Fibroblast of villous mesenchyme (primary cell): ENCODE measurements around the gene LMO3. TPM values are rescaled to one million over a fixed set of nuclear protein-coding genes. Genes with fewer than 3 reads are reported as not detected.

Experiments used
- DNase-seq: peaks from one replicate; pipeline ENCODE4 v3.0.0-alpha.2; 2010; ENCODE audit warnings: low read depth
- H3K4me3 ChIP-seq: 2 replicates; pipeline ENCODE4 v1.5.1; 2011; ENCODE audit warnings: low read depth, mild to moderate bottlenecking, low read length
- total RNA-seq: library from RNA; depleted of rRNA; stranded (reverse); fragments of >200 nt; gene quantifications from 2 replicates; pipeline ENCODE4 v1.2.3, GENCODE V29; 2012
- TF ChIP-seq, protein P1 (sequence below): IDR thresholded peaks from 2 replicates; pipeline ENCODE4 v1.5.1; 2012; ENCODE audit warnings: low read depth, mild to moderate bottlenecking, low read length; ENCODE audit not compliant: insufficient read depth

Gene LMO3
- total RNA-seq, 1 donor: 0.43 TPM

DNA sequence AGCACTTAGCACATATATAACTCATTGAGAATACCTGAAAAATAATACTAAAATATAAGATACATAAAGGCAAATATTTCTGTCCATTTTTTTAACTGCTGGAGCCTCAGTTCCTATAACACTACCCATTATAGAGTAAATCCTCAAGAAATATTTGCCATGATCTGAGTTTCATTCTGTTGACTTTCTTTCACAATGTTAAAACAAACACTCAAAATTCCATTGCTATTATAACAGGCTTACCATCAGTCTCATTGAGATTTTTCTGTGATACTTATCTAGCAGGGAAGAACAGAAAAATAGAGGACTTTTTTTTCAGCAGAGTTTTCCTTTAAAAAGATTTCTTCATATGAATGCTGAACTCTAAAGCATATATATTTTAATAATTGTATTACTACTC lies 24.5 kb downstream of the LMO3 start:
- DNase-seq: no peak
- TF ChIP-seq, protein P1, sequence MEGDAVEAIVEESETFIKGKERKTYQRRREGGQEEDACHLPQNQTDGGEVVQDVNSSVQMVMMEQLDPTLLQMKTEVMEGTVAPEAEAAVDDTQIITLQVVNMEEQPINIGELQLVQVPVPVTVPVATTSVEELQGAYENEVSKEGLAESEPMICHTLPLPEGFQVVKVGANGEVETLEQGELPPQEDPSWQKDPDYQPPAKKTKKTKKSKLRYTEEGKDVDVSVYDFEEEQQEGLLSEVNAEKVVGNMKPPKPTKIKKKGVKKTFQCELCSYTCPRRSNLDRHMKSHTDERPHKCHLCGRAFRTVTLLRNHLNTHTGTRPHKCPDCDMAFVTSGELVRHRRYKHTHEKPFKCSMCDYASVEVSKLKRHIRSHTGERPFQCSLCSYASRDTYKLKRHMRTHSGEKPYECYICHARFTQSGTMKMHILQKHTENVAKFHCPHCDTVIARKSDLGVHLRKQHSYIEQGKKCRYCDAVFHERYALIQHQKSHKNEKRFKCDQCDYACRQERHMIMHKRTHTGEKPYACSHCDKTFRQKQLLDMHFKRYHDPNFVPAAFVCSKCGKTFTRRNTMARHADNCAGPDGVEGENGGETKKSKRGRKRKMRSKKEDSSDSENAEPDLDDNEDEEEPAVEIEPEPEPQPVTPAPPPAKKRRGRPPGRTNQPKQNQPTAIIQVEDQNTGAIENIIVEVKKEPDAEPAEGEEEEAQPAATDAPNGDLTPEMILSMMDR: no peak
- no peak overlapping the region for H3K4me3 ChIP-seq

DNA sequence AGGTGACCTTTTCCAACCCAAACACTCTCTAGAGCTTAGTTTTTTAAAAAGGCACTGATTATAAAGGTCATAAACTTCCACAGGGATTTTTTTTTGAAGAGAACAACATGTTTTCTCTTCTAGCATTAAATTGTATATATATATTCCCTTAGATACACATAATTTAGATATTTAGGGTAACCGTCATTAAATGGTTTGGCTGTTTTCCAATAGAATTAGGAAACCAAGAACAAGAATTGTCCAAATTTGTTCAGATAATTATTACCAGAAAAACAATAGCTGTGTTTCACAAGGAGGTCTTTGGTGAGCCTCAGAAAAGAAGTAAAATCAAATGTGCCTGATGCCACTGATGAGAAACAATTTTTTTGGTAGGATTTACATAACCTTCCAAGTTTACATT lies 26.9 kb downstream of the LMO3 start:
- H3K4me3 ChIP-seq: no peak overlapping the region
- no peak for DNase-seq
- TF ChIP-seq, protein P1: no peak

DNA sequence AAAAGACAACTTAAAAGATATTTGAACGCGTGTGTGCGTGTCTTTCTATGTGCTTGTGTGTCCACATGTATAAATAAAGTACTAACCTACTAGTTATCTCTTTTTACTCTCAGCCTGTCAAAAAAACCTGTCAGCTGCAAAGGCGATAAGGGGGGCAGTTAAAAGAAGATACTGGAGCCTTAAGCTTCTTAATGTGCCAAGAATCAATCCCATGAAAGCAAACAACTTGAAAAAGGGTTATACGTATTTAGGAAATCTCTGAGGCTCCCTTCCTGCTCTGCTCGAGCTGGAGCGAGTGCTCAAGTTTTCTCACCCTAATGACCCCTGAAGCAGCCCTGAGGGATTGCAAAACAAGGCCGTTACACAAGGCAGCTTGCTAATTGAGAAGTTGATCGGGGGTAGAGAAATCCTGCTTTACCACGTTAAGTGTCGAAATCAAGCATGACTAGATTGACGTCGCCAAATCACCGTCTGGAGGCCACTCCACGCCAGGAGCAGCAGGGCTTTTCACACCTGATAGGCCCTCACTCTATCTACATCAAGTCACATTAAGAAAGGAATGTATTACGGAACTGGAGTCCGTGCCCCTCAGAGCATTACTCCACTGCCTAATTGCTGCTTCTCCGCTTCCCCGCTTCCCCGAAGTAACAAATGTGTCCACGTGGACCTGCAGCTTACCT lies 32.4 kb downstream of the LMO3 start:
- TF ChIP-seq, protein P1: no peak
- H3K4me3 ChIP-seq: no peak overlapping the region
- peak; percentile 84 for DNase-seq

DNA sequence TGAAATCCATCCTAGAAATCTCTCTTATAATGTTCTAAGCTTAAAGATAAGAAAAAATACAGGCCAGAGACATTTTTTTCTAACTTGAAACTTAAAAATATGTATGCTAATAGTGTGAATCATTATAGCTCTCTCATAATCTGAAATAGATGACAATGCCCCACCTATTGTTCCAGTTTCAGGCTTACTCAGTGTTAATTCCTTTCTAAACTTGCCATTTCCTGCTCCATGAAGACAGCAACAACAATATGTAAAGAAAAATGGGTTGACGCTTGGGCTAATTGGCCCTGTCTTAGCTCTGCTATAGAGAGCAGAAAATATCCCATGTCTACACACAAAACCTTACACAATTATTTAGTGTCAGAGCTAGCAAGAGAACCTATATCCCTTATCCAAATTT lies 37.1 kb downstream of the LMO3 start:
- no peak overlapping the region for H3K4me3 ChIP-seq
- TF ChIP-seq, protein P1: no peak
- no peak for DNase-seq

DNA sequence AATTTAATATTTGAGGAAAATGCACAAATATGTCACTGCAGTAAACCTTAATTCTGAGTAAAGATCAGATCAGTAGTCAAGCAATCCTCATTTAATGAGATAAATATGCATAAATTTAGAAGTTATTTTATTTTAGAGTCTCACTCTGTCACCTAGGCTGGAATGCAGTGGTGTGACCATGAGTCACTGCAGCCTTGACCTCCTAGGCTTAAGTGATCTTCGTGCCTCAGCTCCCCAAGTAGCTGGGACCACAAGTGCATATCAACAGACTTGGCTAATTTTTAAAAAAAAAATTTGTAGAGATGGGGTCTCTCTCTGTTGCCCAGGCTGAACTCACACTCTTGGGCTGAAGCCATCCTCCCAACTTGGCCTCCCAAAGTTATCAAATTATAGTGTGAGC lies 41.3 kb downstream of the LMO3 start:
- TF ChIP-seq, protein P1: no peak
- no peak for DNase-seq

DNA sequence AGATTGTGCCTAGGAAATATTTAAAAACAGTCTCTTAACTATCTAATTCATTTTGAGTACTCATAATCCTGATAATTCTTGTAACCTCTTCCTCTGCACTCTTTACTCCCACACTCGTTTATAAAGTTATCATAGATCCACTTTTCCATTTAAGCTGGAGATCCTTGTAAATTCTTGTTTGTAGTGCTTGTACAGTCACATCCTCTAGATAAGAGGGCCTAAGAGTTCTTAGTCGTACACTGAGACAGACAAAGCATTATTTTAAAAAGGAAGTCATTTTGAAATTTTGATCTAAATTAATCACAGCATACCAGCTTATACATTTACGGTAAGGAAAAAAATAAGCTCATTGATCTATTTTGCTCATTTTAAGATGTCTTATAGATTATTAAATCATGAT lies 42.5 kb downstream of the LMO3 start:
- TF ChIP-seq, protein P1: no peak
- no peak for DNase-seq
- no peak overlapping the region for H3K4me3 ChIP-seq

More for the DNA sequence above, 41.3 kb downstream of the LMO3 start:
- no peak overlapping the region for H3K4me3 ChIP-seq

DNA sequence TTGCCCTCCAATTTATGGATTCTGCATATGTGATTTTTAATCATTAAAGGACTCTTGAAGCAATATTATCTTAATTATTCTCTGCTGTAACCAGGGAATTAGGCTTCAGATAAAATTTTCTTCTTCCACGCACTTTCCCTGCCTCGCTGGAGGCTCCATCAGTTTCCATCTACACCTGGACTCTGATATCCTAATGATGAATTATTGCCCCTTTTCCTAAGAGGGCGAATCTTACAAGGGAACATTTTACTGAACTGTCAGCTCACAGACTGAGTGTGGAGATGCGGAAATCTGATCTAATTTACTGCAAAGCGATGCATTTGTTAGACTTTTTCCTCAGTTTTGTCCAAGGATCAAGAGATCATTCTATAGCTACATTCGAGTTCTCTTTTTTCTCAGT lies 43.0 kb downstream of the LMO3 start:
- no peak for DNase-seq
- TF ChIP-seq, protein P1: no peak

More for the DNA sequence above, 43.0 kb downstream of the LMO3 start:
- no peak overlapping the region for H3K4me3 ChIP-seq
